Adrenal gland (tissue), 12 donors: ENCODE results near the gene NSMCE1. TPM values are rescaled to one million over a fixed set of nuclear protein-coding genes. Genes with fewer than 3 reads are reported as not detected.

ENCODE experiments used
- DNase-seq, 7 donors: peaks; one replicate each; pipeline ENCODE4 v3.0.0-alpha.2; 2019 to 2020
- H3K27ac ChIP-seq, 5 donors: fragments of 200-600 bp; sonication (generic) in 4 of 5; 1 replicate in 3 of 5; 2 replicates in 2 of 5; pipeline versions ENCODE4 v1.5.1 to v1.8.0; 2016 to 2020; ENCODE audit warnings: mild to moderate bottlenecking in 1 of 5
- H3K27me3 ChIP-seq: fragments of 200-600 bp; 2 replicates; pipeline ENCODE4 v1.8.0; 2021
- H3K36me3 ChIP-seq, 2 donors: fragments of 200-600 bp; replicated peaks in 1 of 2; 1 replicate in 1 of 2; 2 replicates in 1 of 2; pipeline versions ENCODE4 v1.5.1 to v1.8.0; 2018 to 2022
- H3K4me1 ChIP-seq, 2 donors: fragments of 200-600 bp; replicated peaks in 1 of 2; 1 replicate in 1 of 2; 2 replicates in 1 of 2; pipeline versions ENCODE4 v1.5.1 to v1.8.0; 2018 to 2021
- H3K4me3 ChIP-seq, 4 donors: fragments of 200-600 bp; sonication (generic) in 3 of 4; one replicate each; pipeline ENCODE4 v1.5.1; 2016 to 2018
- H3K9me3 ChIP-seq, 3 donors: fragments of 200-600 bp; sonication (generic) in 1 of 3; replicated peaks in 1 of 3; 1 replicate in 2 of 3; 2 replicates in 1 of 3; pipeline versions ENCODE4 v1.5.1 to v1.8.0; 2016 to 2021
- POLR2A ChIP-seq, 2 donors: fragments of 450-650 bp; IDR thresholded peaks; one replicate each; pipeline ENCODE4 v1.6.1; 2017; ENCODE audit warnings: antibody characterized with exemption in 2 of 2, mild to moderate bottlenecking in 2 of 2, moderate library complexity in 1 of 2
- WGBS, 4 donors: extraction: QIAGEN DNeasy Blood & Tissue Kit in 2 of 4; methylation state at CpG; one replicate each; pipeline versions ENCODE4 v1.1.5 to v1.1.7; 2013 to 2017; 5-methylcytosine and 5-hydroxymethylcytosine counted together
- intact Hi-C, 2 donors: fragments of 100-400 bp; cut with DNase I; formaldehyde crosslinking; loops; one replicate each; pipeline versions ENCODE4 v1.14.1 to v1.15.0; 2022 to 2023
- polyA plus RNA-seq, 3 donors: library from polyadenylated mRNA; stranded (reverse); fragments of 200-250 nt in 2 of 3; fragments of 350-450 nt in 1 of 3; fragmentation: Illumina TruSeq in 1 of 3; extraction: RNeasy Lipid Tissue Mini Kit (QIAGEN cat#74804) in 1 of 3; gene quantifications; one replicate each; pipeline ENCODE4 v1.2.3, GENCODE V29; 2013 to 2014
- total RNA-seq, 9 donors: library from RNA; depleted of rRNA in 4 of 9; stranded (reverse); fragments of >200 nt in 4 of 9; fragments of 120-200 nt in 1 of 9; fragmentation: NEBNext Ultra II Directional in 1 of 9; extraction: Animal tissue kit (Norgen Biotek cat#: 25700) in 1 of 9; gene quantifications; one replicate each; pipeline versions ENCODE4 v1.1.0 to v1.2.4, GENCODE V29; 2013 to 2023
- TF ChIP-seq, protein P1 (sequence below), 6 experiments: fragments of 450-650 bp in 4 of 6; fragments of 200-600 bp in 2 of 6; sonication (generic) in 1 of 6; IDR thresholded peaks; 1 replicate in 5 of 6; 2 replicates in 1 of 6; pipeline versions ENCODE4 v1.5.1 to v1.8.0; 2016 to 2021; ENCODE audit warnings: antibody characterized with exemption in 6 of 6, mild to moderate bottlenecking in 2 of 6, moderate library complexity in 1 of 6
- donor health status: healthy with polysubstance abuse.
- donor health status: Bipolar disorder and iron deficiency.
- donor health status: DM: yes; HTN: yes; CAD: no.
- donor health status: DM: no; HTN: no; CAD: no.
- donor health status: DM: no; HTN: no; CAD: no.
- donor health status: DM: yes; HTN: yes; CAD: no.

The NSMCE1 gene
- total and polyA plus RNA-seq, 12 donors, result 54.3 to 182 (median 88.1) TPM

DNA sequence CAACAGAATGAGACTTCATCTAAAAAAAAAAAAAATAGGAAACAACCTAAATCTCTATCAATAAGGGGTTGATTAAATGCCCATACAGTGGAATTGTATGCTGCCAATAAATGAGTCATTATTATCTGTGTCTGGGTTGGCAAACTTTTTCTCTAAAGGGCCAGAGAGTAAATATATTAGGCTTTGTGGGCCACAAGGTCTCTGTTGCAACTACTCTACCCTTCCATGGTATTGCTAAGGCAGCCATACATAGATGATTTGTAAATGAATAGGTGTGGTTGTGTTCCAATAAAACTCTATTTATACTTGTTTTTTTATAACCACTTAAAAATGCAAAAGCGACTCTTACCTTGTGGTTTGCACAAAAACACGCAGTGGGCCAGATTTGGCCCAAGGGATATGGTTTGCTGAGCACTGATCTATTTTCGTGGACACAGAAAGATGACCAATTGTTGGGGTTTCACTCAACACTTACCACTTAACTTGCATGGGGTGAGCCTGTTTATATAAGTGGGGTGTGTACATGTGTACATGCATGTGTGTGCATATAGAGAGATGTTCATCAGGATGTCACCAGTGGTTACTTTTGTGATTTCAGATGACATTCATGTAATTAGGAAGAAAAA lies 32.8 kb upstream of the NSMCE1 start:
- H3K27me3 ChIP-seq, result no peaks in the 10 kb centered on the region
- H3K27ac ChIP-seq, result no peak overlapping the region
- intact Hi-C loops, result no loop called here
- DNase-seq, result peak in 1 of 7 donors; percentile 2
- peaks cover 0 to 8% of the 10 kb centered on the region in 2 donors for H3K4me1 ChIP-seq
- 86 to 95% (median 90%) methylated on average over 3 of the region's 3 CpGs for WGBS, 4 donors
- TF ChIP-seq, protein P1, sequence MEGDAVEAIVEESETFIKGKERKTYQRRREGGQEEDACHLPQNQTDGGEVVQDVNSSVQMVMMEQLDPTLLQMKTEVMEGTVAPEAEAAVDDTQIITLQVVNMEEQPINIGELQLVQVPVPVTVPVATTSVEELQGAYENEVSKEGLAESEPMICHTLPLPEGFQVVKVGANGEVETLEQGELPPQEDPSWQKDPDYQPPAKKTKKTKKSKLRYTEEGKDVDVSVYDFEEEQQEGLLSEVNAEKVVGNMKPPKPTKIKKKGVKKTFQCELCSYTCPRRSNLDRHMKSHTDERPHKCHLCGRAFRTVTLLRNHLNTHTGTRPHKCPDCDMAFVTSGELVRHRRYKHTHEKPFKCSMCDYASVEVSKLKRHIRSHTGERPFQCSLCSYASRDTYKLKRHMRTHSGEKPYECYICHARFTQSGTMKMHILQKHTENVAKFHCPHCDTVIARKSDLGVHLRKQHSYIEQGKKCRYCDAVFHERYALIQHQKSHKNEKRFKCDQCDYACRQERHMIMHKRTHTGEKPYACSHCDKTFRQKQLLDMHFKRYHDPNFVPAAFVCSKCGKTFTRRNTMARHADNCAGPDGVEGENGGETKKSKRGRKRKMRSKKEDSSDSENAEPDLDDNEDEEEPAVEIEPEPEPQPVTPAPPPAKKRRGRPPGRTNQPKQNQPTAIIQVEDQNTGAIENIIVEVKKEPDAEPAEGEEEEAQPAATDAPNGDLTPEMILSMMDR (IDR thresholded peaks at IDR 0.05), result no peak
- no peak for TF ChIP-seq POLR2A (IDR thresholded peaks at IDR 0.05)
- no peaks in the 10 kb centered on the region for H3K36me3 ChIP-seq
- no peaks in the 10 kb centered on the region for H3K9me3 ChIP-seq
- no peak overlapping the region for H3K4me3 ChIP-seq

DNA sequence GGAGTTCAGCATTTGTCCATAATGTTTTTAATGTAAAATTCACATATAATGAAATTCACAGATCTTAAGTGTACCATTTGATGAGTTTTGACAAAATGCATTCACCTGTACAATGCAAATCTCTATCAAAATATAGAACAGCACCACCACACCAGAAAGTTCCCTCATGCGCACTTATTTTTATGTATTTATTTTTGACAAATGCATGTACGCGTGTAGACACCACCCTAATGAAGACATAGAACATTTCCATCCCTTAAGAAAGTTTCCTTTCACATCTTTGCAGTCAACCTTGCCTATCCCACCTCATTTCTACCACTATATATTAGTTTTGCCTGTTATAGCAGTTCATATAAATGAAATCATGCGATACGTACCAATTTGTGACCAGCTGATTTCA lies 29.6 kb upstream of the NSMCE1 start:
- intact Hi-C loops, result no loop called here

DNA sequence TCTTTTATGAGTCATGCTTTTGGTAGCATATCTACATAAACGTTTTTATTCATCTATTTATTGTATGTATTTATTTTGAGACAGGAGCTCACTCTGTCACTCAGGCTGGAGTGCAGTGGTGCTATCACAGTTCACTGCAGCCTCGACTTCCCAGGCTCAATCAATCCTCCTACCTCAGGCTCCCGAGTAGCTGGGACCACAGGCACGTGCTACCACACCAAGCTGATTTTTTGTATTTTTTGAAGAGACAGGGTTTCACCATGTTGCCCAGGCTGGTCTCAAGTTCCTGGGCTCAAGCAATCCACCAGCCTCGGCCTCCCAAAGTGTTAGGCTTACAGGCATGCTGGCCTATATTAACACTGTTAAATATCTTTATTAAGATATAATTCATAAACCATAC lies 24.8 kb upstream of the NSMCE1 start:
- DNase-seq, result no peak
- H3K27me3 ChIP-seq, result no peaks in the 10 kb centered on the region
- no peaks in the 10 kb centered on the region for H3K4me1 ChIP-seq
- TF ChIP-seq POLR2A (IDR thresholded peaks at IDR 0.05), result no peak
- TF ChIP-seq, protein P1 (IDR thresholded peaks at IDR 0.05), result no peak
- no peak overlapping the region for H3K4me3 ChIP-seq
- no peaks in the 10 kb centered on the region for H3K36me3 ChIP-seq
- no peak overlapping the region for H3K27ac ChIP-seq
- no peaks in the 10 kb centered on the region for H3K9me3 ChIP-seq
- 64 to 69% (median 67%) methylated on average over 5 of the region's 5 CpGs for WGBS, 4 donors
- intact Hi-C loops, result no loop called here

More for the DNA sequence above, 29.6 kb upstream of the NSMCE1 start:
- Histone ChIP-seq H3K27ac (no peak overlapping the region), H3K4me3 (no peak overlapping the region), H3K9me3 (no peaks in the 10 kb centered on the region), H3K27me3 (no peaks in the 10 kb centered on the region), H3K4me1 (no peaks in the 10 kb centered on the region), H3K36me3 (no peaks in the 10 kb centered on the region)
- 92 to 98% (median 93%) methylated on average over 5 of the region's 5 CpGs for WGBS, 4 donors
- no peak for TF ChIP-seq POLR2A (IDR thresholded peaks at IDR 0.05)
- TF ChIP-seq, protein P1 (IDR thresholded peaks at IDR 0.05), result no peak
- DNase-seq, result no peak

DNA sequence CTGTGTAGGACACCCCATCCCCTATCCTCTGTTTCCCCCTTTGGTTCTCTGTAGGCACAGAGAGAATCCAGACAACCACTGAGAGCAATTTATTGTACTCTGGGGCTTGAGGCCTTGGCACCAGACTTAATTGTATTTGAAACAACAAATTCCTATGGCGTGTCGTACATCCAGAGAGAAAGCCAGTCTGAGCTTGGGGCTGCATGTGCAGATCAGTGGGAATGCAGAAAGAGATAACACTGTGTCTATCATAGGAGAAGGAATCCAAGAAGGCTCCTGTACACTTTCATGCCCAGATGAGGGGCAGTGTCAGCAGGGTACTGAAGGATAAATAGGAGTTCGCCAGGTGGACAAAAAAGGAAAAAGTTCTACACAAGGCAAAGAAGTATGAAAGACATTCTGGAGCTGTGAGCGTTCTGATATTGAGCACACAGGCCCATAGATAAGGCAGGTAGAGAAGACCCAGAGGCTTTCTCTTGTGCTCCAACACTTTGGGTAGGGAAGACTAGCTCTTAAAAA lies 23.2 kb upstream of the NSMCE1 start:
- DNase-seq, result no peak
- Histone ChIP-seq H3K36me3 (no peaks in the 10 kb centered on the region), H3K9me3 (no peaks in the 10 kb centered on the region), H3K27ac (no peak overlapping the region), H3K27me3 (no peaks in the 10 kb centered on the region), H3K4me3 (no peak overlapping the region), H3K4me1 (no peaks in the 10 kb centered on the region)
- no peak for TF ChIP-seq POLR2A (IDR thresholded peaks at IDR 0.05)
- TF ChIP-seq, protein P1 (IDR thresholded peaks at IDR 0.05), result no peak
- WGBS, 4 donors, result 93 to 97% (median 97%) methylated on average over 4 of the region's 4 CpGs
- intact Hi-C loops, result no loop called here
